ENCODE results near the gene LGI1.
"Not testable (repeated sequence)": the region's sequence is repeated elsewhere in the genome, so short reads cannot be mapped to it uniquely, and the experiment has no call there.

The LGI1 gene

DNA sequence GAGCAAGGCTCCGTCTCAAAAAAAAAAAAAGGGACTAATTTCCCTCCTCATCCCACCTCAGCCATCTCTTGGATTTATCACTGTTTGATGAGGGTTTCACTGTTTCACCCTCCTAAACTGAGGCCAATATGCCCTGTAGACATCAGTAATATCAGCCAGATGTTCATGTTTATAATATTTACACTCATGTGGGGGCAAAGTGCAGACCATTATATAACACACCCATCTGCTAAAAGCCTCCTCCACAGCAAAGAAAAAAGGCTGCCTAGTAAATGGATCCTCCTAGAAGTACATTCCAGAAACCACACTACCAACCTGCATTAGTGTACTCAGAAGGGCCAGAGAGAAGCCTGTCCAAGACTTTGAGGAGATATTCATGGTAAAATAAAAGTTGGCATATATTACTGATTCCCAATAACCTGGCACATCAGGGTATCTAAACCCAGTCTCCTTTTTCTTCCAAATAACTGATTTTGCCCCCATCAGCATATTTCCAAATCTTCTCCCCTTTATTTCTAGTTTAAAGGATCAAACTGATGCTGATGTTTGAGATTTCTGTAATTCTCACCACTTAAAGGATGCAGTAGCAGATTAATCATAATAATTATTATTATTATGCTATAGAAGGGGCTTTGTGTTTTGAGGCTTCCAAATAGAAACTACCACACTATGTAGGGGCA lies 55.1 kb downstream of the LGI1 start:
- peak; percentile 22 for DNase-seq

GRCh38 chr10:93813507-93814465 lies 56.0 kb downstream of the LGI1 start:
- peak; percentile 71 for DNase-seq

- no peak for DNase-seq
Measured at GRCh38 chr10:93815304-93816096, 57.8 kb downstream of the LGI1 start.

GRCh38 chr10:93816123-93816747 lies 58.5 kb downstream of the LGI1 start:
- DNase-seq, result peak; percentile 49

- DNase-seq, result no peak
Measured at GRCh38 chr10:93818086-93818485, 60.4 kb downstream of the LGI1 start.

- DNase-seq, result no peak
Measured at GRCh38 chr10:93819520-93819919, 61.8 kb downstream of the LGI1 start.

- DNase-seq, result peak; percentile 11
Measured at GRCh38 chr10:93820434-93820833, 62.7 kb downstream of the LGI1 start.

- DNase-seq, result no peak
Measured at GRCh38 chr10:93821051-93821772, 63.5 kb downstream of the LGI1 start.

GRCh38 chr10:93826355-93826754 lies 68.6 kb downstream of the LGI1 start:
- DNase-seq, result no peak

GRCh38 chr10:93827056-93827804 lies 69.5 kb downstream of the LGI1 start:
- DNase-seq, result no peak

DNA sequence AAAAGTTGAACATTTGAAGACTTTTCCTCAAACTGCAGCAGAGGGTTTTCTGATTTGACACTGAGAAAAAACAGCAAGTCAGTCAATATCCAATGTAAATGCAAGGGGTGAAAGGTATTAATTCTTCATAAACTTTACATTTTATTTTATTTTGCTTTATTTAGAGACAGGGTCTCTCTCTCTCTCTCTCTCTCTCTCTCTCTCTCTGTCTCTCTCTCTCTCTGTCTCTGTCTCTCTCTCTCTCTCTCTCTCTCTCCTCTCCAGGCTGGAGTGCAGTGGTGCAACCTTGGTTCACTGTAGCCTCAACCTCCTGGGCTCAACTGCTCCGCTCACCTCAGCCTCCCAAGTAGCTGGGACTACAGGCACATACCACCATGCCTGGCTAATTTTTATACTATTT lies 73.3 kb downstream of the LGI1 start:
- DNase-seq, result not testable (repeated sequence)

GRCh38 chr10:93835770-93836169 lies 78.0 kb downstream of the LGI1 start:
- no peak for DNase-seq

DNA sequence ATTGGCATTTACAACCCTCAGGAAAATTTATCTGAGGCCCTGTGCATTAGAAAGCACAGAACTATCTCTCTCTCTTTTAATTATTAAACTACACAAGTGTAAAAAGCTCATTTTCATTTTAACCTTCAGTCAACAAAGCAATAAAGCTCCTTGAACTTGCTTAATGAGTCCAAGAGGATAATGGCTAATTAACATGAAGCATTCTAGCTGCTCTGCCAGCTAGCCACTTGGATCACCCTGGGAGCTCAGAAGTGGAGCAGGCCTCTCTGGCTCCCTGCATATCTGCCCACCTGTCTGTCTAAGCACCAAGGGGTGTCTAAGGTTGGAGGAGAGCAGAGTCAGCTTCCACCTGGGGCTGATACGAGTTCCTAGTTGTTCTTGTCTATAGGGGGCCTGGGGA lies 80.1 kb downstream of the LGI1 start:
- DNase-seq, result no peak

DNA sequence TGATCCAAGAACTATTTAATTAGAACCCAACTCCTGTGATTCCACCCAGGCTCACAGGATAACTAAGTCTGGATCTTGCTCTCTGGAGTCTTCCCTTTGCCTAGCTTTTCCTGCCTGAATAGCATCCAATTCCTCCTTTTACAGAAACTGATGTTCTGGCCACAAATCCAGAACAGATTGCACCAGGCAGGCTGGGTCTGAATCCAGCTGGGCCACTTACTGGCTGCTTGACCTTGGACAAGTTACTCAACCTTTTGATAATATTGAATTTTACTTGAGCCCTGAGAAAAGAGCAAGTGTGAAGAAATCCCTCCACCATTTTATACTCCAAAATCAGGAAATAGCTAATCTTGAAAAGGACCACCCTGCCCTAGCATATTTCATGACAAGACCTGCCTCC lies 80.5 kb downstream of the LGI1 start:
- no peak for DNase-seq

- no peak for DNase-seq
Measured at GRCh38 chr10:93841961-93842360, 84.2 kb downstream of the LGI1 start.

DNA sequence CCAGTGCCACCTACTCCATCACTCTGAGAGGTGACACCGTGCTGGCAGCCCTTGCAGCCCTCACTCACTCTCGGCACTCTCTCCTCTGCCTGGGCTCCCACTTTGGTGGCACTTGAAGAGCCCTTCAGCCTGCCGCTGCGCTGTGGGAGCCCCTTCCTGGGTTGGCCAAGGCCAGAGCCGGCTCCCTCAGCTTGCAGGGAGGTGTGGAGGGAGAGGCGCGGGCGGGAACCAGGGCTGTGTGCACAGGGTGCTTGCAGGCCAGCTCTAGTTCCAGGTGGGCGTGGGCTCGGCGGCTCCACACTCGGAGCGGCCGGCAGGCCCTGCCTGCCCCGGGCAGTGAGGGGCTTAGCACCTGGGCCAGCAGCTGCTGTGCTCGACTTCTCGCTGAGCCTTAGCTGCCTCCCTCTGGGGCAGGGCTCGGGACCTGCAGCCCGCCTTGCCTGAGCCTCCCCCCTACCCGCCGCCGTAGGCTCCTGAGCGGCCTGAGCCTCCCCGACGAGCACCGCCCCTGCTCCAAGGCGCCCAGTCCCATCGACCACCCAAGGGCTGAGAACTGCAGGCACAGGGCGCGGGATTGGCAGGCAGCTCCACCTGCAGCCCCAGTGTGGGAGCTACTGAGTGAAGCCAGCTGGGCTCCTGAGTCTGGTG lies 87.4 kb downstream of the LGI1 start:
- no peak for DNase-seq
